Right lobe of liver (tissue), 6 donors: Measurements from ENCODE around the gene SLC24A3. TPM values are rescaled to one million over a fixed set of nuclear protein-coding genes. Genes with fewer than 3 reads are reported as not detected.

Source experiments
- ATAC-seq, 4 donors: fragments of 200-7000 bp; cut with Tn5 transposase; one replicate each; pipeline ENCODE4 v1.9.1; 2020; ENCODE audit warnings: mild to moderate bottlenecking in 4 of 4, moderate library complexity in 4 of 4
- DNase-seq, 3 donors: peaks; one replicate each; pipeline ENCODE4 v3.0.0-alpha.2; 2020
- H3K27ac ChIP-seq, 3 donors: fragments of 200-600 bp; one replicate each; pipeline ENCODE4 v1.8.0; 2022
- H3K27me3 ChIP-seq, 2 donors: fragments of 200-600 bp; one replicate each; pipeline ENCODE4 v1.8.0; 2022
- H3K36me3 ChIP-seq, 4 donors: fragments of 200-600 bp; sonication (generic) in 1 of 4; one replicate each; pipeline versions ENCODE4 v1.5.1 to v1.8.0; 2017 to 2022; ENCODE audit warnings: control low read depth in 1 of 4
- H3K4me1 ChIP-seq, 4 donors: fragments of 200-600 bp; sonication (generic) in 1 of 4; one replicate each; pipeline versions ENCODE4 v1.5.1 to v1.8.0; 2017 to 2022; ENCODE audit warnings: control low read depth in 1 of 4
- H3K4me3 ChIP-seq, 3 donors: fragments of 200-600 bp; one replicate each; pipeline ENCODE4 v1.8.0; 2022
- H3K9me3 ChIP-seq, 4 donors: fragments of 200-600 bp; sonication (generic) in 1 of 4; one replicate each; pipeline versions ENCODE4 v1.5.1 to v1.8.0; 2017 to 2022; ENCODE audit warnings: control low read depth in 1 of 4
- POLR2A ChIP-seq: fragments of 450-650 bp; IDR thresholded peaks from one replicate; pipeline ENCODE4 v1.6.1; 2017; ENCODE audit warnings: antibody characterized with exemption, mild to moderate bottlenecking
- WGBS: methylation state at CpG from one replicate; pipeline ENCODE4 v1.1.6; 2018; ENCODE audit warnings: low coverage, low lambda C conversion rate; ENCODE audit not compliant: insufficient coverage; ENCODE audit errors: missing lambda C conversion rate; 5-methylcytosine and 5-hydroxymethylcytosine counted together
- intact Hi-C, 2 donors: fragments of 100-400 bp; cut with DNase I; formaldehyde crosslinking; loops; one replicate each; pipeline versions ENCODE4 v1.11.2 to v1.14.1; 2022
- total RNA-seq, 6 experiments: library from RNA; depleted of rRNA in 2 of 6; stranded (reverse); fragments of >200 nt in 2 of 6; fragmentation: NEBNext Ultra II Directional in 3 of 6; extraction: Animal tissue kit (Norgen Biotek cat#: 25700) in 3 of 6; gene quantifications; one replicate each; pipeline versions ENCODE4 v1.1.0 to v1.2.4, GENCODE V29; 2016 to 2023
- TF ChIP-seq, protein P1 (sequence below), 4 donors: fragments of 200-600 bp in 3 of 4; fragments of 450-650 bp in 1 of 4; IDR thresholded peaks; one replicate each; pipeline versions ENCODE4 v1.5.1 to v1.8.0; 2016 to 2022; ENCODE audit warnings: antibody characterized with exemption in 4 of 4, mild to moderate bottlenecking in 2 of 4
- donor health status: DM: no; HTN: yes; CAD: no.
- donor health status: DM: no; HTN: no; CAD: no.
- donor health status: DM: no; HTN: no; CAD: no.
- donor health status: DM: no; HTN: yes; CAD: no.
- donor health status: DM: no; HTN: yes; CAD: no.

Gene SLC24A3
- total RNA-seq, 6 experiments from 2014 or later, result 0.06 to 0.49 (median 0.27) TPM

DNA sequence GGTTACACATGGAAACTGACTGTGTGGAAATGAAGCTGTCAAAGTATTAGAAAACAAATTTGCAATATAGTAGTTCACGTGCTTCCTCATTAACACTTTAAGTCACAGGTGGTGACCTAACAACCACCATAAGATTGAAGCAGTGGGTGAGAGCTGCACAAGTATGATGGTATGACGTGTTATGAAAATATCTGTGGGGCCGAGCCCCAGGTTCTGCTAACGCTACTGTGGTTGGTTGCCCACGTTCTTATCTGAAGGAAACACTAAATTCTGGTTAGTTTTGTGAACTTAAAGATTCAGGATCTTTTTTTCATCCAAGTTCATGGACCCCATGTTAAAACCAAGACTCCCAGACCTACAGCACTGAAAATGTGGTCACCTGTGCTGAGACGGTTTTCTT, 302.6 kb downstream of the SLC24A3 start:
- DNase-seq (no peak), ATAC-seq (no peak)
- WGBS, result 50% methylated on average over 6 of the region's 6 CpGs
- H3K27ac ChIP-seq, result no peak overlapping the region
- no peak overlapping the region for H3K4me3 ChIP-seq
- TF ChIP-seq, protein P1, sequence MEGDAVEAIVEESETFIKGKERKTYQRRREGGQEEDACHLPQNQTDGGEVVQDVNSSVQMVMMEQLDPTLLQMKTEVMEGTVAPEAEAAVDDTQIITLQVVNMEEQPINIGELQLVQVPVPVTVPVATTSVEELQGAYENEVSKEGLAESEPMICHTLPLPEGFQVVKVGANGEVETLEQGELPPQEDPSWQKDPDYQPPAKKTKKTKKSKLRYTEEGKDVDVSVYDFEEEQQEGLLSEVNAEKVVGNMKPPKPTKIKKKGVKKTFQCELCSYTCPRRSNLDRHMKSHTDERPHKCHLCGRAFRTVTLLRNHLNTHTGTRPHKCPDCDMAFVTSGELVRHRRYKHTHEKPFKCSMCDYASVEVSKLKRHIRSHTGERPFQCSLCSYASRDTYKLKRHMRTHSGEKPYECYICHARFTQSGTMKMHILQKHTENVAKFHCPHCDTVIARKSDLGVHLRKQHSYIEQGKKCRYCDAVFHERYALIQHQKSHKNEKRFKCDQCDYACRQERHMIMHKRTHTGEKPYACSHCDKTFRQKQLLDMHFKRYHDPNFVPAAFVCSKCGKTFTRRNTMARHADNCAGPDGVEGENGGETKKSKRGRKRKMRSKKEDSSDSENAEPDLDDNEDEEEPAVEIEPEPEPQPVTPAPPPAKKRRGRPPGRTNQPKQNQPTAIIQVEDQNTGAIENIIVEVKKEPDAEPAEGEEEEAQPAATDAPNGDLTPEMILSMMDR (IDR thresholded peaks at IDR 0.05), result no peak
- TF ChIP-seq POLR2A, result no peak
- H3K27me3 ChIP-seq, result no peaks in the 10 kb centered on the region
- H3K4me1 ChIP-seq, result no peaks in the 10 kb centered on the region
- intact Hi-C loops, result no loop called here
- no peaks in the 10 kb centered on the region for H3K9me3 ChIP-seq
- H3K36me3 ChIP-seq, result no peaks in the 10 kb centered on the region

GRCh38 chr20:19519466-19519865, 307.0 kb downstream of the SLC24A3 start:
- TF ChIP-seq, protein P1 (IDR thresholded peaks at IDR 0.05), result no peak
- TF ChIP-seq POLR2A, result no peak
- no peaks in the 10 kb centered on the region for H3K9me3 ChIP-seq
- 38% methylated on average over 1 of the region's 1 CpG for whole genome bisulfite sequencing
- no peak overlapping the region for H3K4me3 ChIP-seq
- DNase-seq, result no peak
- no peaks in the 10 kb centered on the region for H3K4me1 ChIP-seq
- no peak for ATAC-seq
- H3K27me3 ChIP-seq, result no peaks in the 10 kb centered on the region
- intact Hi-C loops, result no loop called here
- H3K27ac ChIP-seq, result no peak overlapping the region
- H3K36me3 ChIP-seq, result no peaks in the 10 kb centered on the region

GRCh38 chr20:19520261-19520660, 307.8 kb downstream of the SLC24A3 start:
- H3K4me3 ChIP-seq, result no peak overlapping the region
- no peaks in the 10 kb centered on the region for H3K4me1 ChIP-seq
- DNase-seq (no peak), ATAC-seq (no peak)
- H3K27ac ChIP-seq, result no peak overlapping the region
- no peaks in the 10 kb centered on the region for H3K27me3 ChIP-seq
- TF ChIP-seq POLR2A, result no peak
- no peaks in the 10 kb centered on the region for H3K36me3 ChIP-seq
- 65% methylated on average over 7 of the region's 7 CpGs for WGBS
- no peaks in the 10 kb centered on the region for H3K9me3 ChIP-seq
- intact Hi-C loops, result no loop called here

DNA sequence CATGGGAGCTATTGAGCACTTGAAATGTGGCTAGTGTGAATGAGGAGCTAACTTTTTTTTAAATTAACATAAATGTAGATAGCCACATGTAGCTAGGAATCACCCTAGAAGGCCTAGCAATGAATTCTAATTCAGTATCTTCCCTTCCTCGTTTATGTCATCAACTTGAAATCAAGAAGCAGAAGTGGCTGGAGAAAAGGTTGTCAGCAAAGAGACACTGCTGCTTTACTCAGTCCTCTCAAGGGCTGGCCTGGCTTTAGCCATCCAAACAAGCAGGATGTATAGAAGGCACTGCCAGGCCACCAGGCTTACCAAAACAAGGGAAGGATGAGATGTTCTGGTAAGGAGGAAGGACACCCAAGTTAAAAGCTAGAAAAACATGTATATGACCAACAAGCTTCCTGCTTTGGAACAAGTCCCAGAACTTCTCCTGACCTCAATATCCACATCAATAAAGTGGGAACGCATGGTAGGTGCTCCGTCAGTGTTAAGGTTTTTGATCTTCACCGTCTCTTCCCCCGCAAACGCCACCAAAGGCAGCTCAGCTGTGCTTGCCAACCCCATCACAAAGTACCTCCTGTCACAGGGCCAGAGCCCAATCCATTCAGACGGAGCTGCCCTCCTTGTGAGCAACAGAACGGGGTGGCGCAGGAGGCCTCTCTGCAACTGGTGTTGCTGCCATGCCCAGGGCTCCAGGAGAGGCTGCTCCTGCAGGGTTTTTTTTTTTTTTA, 309.8 kb downstream of the SLC24A3 start:
- no peaks in the 10 kb centered on the region for H3K4me1 ChIP-seq
- DNase-seq, result no peak
- TF ChIP-seq, protein P1 (IDR thresholded peaks at IDR 0.05), result no peak
- no peak overlapping the region for H3K4me3 ChIP-seq
- no peak for ATAC-seq
- H3K36me3 ChIP-seq, result no peaks in the 10 kb centered on the region
- 56% methylated on average over 8 of the region's 9 CpGs for WGBS
- H3K27ac ChIP-seq, result no peak overlapping the region
- no peaks in the 10 kb centered on the region for H3K9me3 ChIP-seq
- H3K27me3 ChIP-seq, result no peaks in the 10 kb centered on the region
- intact Hi-C loops, result no loop called here

DNA sequence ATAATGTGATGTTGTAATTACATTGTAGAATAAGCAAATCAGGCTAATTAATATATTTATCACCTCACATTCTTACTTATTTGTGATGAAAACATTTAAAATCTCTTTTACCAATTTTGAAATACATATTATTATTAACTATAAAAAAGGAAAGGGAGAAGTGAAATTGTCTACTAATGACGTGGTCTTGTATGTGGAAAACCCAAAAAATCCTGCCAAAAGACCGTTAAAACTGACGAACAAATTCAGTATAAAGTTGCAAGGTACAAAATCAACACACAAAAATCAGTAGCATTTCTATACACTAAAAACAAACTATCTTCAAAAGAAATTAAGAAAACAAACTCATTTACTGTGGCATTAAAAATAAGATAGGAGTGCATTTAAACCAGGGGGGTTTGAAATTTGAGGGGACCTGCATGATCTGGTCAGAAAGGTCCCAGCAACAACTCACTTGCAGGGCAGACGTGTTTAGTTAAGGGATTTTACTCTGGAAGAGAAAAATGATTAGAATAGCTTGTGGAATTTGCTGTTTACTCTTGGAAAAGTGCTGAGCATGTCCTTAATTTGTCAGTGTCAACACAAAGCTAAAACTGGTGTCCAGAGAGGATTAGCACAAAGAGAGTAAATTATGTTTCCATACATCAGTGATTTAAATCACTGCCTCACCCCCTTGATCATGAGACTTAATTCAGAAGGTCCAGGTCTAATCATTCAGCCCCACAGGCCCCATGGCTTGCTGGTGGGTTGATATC, 310.6 kb downstream of the SLC24A3 start:
- Histone ChIP-seq H3K4me1 (no peaks in the 10 kb centered on the region), H3K9me3 (no peaks in the 10 kb centered on the region), H3K27me3 (no peaks in the 10 kb centered on the region), H3K4me3 (no peak overlapping the region), H3K36me3 (no peaks in the 10 kb centered on the region), H3K27ac (no peak overlapping the region)
- ATAC-seq (no peak), DNase-seq (no peak)
- TF ChIP-seq POLR2A, result no peak
- TF ChIP-seq, protein P1 (IDR thresholded peaks at IDR 0.05), result no peak
- 37% methylated on average over 4 of the region's 4 CpGs for WGBS
- intact Hi-C loops, result no loop called here
